Stimulated activated naive CD4-positive, alpha-beta T cell (primary cell): Measurements from ENCODE around the gene STEAP1B.

Experiments used
- DNase-seq, 6 experiments: peaks; one replicate each; lab custom pipeline; 2025; lab: John Stamatoyannopoulos, UW

Gene STEAP1B

DNA sequence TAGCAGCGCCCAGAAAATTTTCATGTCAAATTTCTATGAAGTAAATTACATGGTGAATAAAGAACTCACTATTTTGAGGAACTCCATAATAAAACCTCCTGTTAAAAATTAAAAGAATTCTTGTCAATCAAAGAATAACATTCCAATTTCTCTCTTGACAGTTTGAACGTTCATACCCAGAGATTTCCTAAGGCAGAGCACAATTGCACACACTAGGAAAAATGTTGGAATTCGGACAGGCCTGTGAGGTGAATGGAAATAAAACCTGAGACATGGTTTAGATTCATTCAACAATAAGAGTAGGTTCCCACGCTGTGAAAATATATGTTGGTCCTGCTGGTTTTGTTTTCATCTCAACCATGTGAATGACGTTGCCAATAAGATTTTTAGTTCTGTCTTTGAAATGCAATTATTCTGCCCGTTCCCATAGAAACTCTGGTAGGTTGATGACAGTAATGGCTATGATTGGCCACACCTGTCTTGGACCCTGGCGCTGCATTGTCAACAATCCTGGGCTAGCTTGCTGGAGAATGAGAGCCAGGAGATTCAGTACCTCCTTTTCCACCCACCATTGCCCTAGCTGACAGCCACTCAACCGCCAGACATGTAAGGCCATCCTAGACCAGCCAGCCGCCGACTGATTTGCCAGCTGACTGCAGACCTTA lies 99.7 kb downstream of the STEAP1B start:
- no peak for DNase-seq

DNA sequence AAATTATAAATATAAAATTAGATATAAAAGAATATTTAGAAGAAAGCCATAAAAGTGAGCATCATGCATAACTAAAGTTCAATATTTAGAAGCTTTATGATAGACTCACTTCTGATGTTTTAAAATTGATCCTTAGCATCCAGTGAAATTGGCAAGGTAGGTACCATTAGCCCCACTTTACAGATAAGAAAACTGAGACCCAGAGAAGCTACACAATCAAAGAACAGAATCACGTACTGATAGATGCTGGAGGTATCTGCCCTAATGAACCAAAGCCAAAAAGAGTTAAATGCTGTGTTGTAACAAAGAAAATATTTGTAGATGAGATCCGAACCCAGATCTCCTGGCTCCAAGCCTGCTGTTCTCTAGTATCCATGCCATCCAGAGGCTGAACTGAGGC lies 100.4 kb downstream of the STEAP1B start:
- DNase-seq, result no peak

DNA sequence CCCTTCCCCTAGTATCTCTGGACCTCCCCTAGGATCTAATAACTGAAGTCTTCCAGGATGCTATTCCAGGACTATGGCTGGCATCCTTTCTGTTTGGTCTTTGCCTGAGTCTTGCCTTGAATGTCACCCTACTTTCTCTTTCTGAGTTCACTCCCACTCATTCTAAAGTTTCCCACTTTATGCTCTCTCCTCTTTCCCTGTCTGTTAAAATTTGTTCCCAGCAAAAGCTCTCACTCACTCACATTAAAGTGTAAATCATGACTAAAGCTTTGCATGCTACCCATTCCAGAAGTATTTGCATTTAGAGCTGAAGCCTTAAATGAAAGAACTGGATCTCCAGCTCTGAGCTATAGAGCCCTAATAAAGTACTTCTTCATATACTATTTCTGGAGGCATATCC lies 100.9 kb downstream of the STEAP1B start:
- no peak for DNase-seq

DNA sequence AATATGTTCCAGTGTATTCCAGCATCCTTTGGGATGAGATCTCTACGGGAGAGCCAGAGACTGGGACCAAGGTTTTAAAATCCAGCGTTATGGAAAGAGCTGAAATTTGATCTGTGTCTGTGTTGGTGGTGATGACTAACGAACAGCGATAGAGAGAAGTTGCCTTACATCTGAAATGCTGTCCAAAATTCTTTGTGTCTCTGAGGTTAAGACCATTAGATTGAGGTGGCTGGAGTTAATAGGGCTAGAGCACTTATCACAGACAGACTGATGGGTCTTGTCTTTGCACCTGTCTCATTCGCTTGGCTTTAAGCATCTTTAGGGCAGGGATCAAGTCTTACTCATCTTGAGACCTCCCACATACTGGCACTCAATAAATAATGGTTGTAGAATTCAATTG lies 102.0 kb downstream of the STEAP1B start:
- no peak for DNase-seq

GRCh38 chr7:22395222-22395621 lies 104.8 kb downstream of the STEAP1B start:
- no peak for DNase-seq

DNA sequence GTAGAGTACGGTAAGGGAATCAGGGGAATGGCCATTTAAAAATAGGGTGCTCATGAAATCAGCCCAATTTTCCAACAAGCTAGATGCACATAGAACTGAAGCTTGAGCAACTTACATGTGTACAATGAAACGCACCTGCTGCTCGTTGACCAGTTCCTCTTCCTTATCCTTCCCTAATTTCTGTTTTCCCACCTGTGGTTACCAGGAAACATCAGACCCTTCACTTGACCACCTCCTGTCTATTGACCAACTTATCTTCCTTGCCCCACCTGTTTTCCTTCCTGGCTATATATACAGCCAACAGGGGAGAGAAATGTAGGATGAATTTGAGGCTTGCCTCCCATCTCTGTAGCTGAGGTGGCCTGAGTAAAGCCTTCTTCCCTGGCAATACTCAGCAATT lies 105.2 kb downstream of the STEAP1B start:
- DNase-seq, result no peak

DNA sequence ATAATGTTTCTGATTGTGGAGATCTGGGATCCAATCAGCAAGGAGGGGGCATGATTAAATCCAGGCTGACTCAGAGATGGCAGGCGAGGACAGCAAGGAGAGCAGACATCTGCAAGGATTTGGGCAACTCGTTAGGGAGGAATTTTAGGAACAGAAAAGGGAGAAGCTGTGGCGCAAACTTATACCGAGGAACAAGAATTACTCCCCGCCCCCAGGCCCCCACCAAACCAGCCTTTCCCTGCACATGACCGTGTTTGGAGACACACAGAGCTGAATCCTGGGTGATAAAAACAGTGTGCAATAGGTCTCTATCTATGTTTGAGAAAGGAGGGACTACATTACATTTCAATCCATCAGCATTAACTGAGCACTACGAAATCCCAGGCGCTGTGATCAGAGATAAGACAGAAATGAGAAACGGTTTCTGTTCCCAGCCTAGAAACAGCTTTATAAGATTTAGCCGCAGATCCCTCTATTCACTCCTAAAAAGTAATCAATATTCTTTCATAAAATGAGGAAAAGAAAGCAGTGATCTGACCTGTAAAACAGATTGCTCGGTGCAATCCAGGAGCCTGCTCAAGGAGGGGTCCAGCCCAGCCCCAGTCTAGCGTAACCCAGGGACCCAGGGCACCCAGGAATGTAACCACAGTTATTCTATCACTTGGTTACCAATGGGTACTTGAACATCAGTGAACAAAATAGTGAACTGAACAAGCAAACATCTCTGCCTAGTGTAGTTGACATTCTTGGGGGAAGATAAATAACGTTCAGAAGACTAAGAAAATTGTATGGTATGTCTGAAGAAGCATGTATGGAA lies 105.9 kb downstream of the STEAP1B start:
- DNase-seq, result no peak

GRCh38 chr7:22390516-22390915 lies 109.5 kb downstream of the STEAP1B start:
- DNase-seq, result no peak

DNA sequence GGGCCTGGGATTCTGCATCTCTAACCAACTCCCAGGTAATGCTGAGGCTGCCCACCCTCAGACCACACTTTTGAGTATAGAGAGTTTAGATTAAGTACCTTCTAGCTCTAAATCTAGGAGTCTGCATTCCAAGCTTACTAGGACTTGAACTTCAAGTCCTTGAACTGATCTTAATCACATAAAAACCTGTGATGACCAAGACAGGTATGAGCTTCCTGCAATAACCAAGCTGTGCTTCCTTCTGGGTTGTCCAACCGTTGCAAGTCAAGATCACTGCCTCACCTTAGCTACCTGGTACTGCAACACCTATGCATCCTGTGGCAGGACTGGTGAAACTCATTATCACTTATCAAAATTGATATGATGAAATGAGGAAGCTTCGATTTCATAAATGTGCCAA lies 110.1 kb downstream of the STEAP1B start:
- no peak for DNase-seq

DNA sequence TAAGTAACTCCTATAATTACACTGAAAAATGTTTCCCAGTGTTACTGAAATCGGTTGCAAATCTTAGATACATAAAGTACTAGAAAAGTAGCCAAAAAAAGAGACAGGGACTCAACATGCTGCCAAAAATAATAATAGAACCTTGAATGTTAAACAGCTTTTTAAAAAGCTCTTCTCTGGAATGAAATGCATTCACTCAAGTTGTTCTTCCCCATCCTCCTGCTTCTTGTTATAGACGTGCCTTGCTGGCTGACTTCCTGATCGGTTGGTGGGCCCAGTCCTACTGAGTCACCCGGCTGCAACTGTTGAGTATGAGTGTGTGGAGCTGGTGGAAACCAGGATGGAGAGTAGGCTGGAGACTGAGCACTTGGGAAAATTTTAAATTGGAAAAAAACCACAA lies 112.4 kb downstream of the STEAP1B start:
- no peak for DNase-seq

DNA sequence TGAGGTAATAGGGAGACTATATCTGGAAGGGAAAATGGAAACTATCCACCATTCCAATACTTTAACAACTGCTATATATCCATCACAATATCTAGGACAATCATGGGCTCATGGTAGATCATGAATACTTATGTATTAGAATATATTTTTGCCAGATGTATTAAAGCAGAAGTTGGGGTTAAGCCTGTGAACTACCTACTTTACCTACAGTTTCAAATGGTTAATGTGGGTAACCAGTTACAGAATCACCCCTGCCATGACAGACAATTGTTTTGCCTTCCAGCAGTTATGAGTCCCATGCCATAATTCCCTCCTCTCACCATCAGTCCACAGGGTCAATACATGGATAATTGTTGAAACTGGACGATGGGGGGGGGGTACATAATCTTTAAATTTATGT lies 113.1 kb downstream of the STEAP1B start:
- no peak for DNase-seq

- no peak for DNase-seq
These were observed 113.7 kb downstream of the STEAP1B start for GRCh38 chr7:22386206-22386858.

DNA sequence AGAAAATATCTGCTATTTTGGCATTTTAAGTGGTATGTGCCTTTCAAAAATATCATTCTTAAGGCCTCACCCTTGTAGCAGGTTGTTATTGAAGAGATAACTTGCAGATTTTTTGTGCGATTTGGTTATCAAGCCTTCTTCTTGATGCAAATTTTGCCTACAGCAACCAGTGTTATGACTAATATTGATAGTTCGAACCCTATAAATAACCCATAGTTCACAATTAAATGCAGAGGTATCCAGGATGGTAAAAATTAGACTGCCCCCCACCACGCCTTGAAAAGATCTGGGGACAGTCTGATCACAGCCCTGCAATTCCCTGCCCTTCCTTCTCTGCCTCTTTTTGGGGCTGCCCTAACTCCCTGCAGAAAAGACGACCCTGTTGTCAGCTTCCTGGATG lies 114.7 kb downstream of the STEAP1B start:
- no peak for DNase-seq

DNA sequence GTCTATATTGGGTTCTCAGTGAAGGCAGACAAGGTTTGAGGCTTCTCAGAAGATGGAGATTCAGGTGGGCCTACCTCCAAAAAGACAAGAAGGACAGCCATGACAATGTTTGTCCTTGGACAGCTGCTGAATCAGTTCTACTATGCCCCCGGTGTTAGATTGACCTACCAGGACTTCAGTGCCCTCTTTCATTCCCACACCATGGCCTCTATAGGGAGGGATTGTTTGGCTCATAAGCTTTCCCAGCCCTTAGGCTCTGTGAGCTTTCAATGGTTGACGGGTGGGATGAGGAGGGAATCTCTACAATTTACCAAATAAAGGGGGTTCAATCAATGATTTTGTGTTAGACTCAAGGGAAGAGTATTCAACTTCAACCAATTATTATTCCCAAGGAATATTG lies 119.7 kb downstream of the STEAP1B start:
- no peak for DNase-seq

DNA sequence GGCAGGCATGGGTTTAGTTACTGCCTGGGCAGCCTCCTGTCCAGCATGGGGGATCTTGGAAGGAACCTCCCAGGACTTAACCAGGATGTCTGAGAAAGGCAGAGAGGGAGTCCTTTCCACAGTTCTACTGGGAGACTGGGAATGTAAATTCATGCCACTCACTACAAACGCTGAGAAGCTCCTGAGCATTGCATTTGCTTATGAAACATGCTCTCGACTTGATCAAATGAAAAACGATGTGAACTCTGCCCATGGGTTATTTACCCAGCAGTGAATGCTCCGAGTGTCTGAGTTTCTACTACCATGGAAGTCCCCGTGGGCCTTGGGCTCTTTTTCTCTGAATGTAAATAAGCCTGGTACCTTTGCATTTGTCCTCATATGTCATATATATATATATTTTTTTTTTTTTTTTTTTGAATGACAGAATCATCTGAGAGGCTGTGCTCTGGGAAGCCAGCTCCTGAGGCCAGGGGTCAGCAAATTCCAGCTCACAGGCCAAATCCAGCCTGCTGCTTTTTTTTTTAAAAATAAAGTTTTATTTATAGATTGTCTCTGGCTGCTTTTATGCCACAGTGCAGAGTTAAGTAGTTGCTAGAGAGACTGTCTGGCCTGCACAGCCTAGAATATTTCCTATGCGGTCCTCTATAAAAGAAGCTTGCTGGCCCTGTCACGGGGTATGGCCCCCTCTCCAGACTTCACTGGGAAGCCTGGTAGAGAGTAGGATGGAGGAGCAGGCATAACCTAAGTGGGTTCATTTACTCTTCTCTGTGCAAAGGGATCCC lies 121.6 kb downstream of the STEAP1B start:
- DNase-seq, result no peak

GRCh38 chr7:22377703-22378102 lies 122.3 kb downstream of the STEAP1B start:
- DNase-seq, result no peak

- no peak for DNase-seq
These were observed 124.5 kb downstream of the STEAP1B start for GRCh38 chr7:22375359-22376048.

- DNase-seq, result no peak
These were observed 126.1 kb downstream of the STEAP1B start for GRCh38 chr7:22373911-22374310.

DNA sequence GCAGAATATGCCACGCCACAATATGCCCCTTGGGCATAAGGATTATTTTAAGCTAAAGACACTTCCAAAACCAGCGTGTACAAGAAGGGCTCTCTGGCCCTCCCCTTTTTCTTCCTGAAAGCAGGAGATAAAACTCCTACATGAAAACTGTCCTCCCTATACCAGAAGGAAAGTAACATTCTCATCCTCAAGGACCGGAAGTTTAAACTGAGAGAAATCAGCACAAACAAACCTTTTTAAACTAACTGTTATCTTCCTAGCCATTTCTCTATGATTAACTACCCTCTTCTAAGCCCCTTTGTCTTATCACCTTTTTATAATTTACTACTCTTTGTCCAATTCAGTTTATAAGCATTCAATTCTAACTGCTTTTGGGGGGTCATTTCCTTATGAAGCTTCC lies 126.6 kb downstream of the STEAP1B start:
- no peak for DNase-seq

DNA sequence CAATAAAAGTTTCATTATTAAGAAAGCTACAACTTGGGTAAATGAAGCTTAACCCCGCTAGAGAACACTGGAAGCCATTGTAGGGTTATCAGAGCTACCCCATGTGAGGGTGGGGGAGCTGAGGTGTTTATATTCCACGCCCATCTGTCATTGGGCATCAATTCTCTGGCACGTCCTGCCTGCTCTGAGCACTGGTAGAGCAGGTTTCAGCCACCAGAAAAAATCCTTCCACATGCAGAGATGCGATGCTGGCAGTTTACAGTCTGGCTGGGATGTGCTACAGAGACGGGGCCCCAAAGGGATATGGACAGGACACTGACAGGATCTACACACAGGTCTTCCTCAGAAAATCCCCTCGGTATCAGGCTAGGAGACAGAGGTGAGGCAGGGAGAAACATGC lies 127.1 kb downstream of the STEAP1B start:
- DNase-seq, result no peak

- DNase-seq, result no peak
These were observed 128.1 kb downstream of the STEAP1B start for GRCh38 chr7:22371878-22372277.
